ENCODE data around the gene PRIM2. TPM values are rescaled to one million over a fixed set of nuclear protein-coding genes. Genes with fewer than 3 reads are reported as not detected.

The PRIM2 gene
- total and polyA plus RNA-seq, 2 donors from 2014 or later = 3.0 to 9.7 TPM

DNA sequence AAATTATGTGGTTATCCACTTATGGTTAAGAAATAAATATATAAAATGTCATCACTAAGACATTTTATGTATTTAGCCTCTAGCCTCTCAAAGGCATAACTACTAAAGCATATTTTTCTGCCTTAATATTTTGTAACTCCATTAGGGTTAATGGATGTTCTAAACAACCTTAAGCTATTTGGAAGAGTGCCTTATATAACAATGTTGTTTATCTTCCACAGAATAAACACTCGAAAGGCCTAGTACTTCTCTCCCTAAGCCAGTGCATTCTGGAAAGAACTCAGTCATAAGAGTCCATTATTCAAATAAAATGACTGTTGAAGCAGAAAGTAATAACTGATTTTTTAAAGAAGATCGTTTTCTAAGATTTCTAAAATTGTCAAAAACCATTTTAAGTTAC, 15.0 kb upstream of the PRIM2 start:
- Histone ChIP-seq H3K27ac (ENCODE audit: low read depth in 2 of 2, low read length in 2 of 2) (no peak overlapping the region), H3K36me3 (ENCODE audit: control insufficient read depth in 2 of 3, insufficient read depth in 3 of 3, low read length in 3 of 3) (no peaks in the 10 kb centered on the region), H3K9me3 (ENCODE audit: control insufficient read depth in 2 of 3, insufficient read depth in 1 of 3, low read length in 3 of 3) (no peaks in the 10 kb centered on the region), H3K4me1 (ENCODE audit: control insufficient read depth in 2 of 3, insufficient read depth in 2 of 3, low read depth in 1 of 3, low read length in 3 of 3) (peaks cover 0 to 2% (median 0%) of the 10 kb centered on the region in 3 donors), H3K9ac (ENCODE audit: low read length in 3 of 3) (no peak overlapping the region), H3K27me3 (ENCODE audit: control insufficient read depth, insufficient read depth, low read length) (no peaks in the 10 kb centered on the region), H3K4me3 (ENCODE audit: low read length in 3 of 3) (no peak overlapping the region)
- FAIRE-seq = no peak
- TF ChIP-seq, protein P1, sequence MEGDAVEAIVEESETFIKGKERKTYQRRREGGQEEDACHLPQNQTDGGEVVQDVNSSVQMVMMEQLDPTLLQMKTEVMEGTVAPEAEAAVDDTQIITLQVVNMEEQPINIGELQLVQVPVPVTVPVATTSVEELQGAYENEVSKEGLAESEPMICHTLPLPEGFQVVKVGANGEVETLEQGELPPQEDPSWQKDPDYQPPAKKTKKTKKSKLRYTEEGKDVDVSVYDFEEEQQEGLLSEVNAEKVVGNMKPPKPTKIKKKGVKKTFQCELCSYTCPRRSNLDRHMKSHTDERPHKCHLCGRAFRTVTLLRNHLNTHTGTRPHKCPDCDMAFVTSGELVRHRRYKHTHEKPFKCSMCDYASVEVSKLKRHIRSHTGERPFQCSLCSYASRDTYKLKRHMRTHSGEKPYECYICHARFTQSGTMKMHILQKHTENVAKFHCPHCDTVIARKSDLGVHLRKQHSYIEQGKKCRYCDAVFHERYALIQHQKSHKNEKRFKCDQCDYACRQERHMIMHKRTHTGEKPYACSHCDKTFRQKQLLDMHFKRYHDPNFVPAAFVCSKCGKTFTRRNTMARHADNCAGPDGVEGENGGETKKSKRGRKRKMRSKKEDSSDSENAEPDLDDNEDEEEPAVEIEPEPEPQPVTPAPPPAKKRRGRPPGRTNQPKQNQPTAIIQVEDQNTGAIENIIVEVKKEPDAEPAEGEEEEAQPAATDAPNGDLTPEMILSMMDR (IDR thresholded peaks at IDR 0.05; ENCODE audit: borderline replicate concordance, extremely low read depth, insufficient read depth) = no peak
- intact Hi-C loops (cut with DNase I) = no loop called here
- peak in 2 of 5 donors; percentile 29 to 58 for DNase-seq

DNA sequence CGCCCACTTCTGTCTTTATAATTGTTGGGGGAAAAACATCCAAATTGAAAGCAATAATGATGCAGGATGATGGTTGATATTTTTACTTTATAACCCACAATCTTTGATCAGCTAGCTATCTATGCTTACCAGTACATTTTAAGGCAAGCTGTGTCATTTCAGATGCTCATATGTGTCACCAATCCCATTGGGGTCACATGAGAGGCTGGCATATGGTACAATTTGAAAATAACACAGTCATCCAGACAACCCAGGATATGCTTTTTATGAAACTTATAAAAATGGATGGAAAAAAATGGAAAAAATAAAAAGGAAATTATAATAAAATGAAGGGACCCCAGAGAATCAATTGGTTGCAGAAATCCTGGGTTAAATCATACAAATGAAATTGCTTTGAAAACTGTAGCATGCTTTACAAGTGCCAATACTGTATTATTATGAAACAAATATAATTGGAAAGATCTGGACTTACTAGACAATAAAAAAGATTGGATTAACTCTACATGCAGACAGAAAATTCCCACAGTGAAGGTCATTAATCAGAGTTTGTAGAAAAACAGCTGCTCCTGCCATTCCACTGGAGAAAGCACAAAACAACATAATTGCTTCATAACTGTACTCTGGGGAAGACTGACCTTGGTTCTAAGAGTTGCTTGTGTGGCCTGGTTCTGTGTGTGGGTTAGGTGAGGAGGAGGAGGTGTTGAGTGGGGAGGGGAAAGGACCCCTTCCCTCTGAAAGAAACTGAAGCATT, 13.3 kb upstream of the PRIM2 start:
- TF ChIP-seq, protein P1 (IDR thresholded peaks at IDR 0.05; ENCODE audit: borderline replicate concordance, extremely low read depth, insufficient read depth) = no peak
- DNase-seq (peak in 2 of 5 donors; percentile 50 to 78), FAIRE-seq (no peak)
- Histone ChIP-seq H3K9ac (ENCODE audit: low read length in 3 of 3) (no peak overlapping the region), H3K9me3 (ENCODE audit: control insufficient read depth in 2 of 3, insufficient read depth in 1 of 3, low read length in 3 of 3) (no peaks in the 10 kb centered on the region), H3K4me1 (ENCODE audit: control insufficient read depth in 2 of 3, insufficient read depth in 2 of 3, low read depth in 1 of 3, low read length in 3 of 3) (peaks cover 0 to 2% (median 0%) of the 10 kb centered on the region in 3 donors), H3K27ac (ENCODE audit: low read depth in 2 of 2, low read length in 2 of 2) (peak overlapping the region in 1 of 2 donors; percentile 33), H3K36me3 (ENCODE audit: control insufficient read depth in 2 of 3, insufficient read depth in 3 of 3, low read length in 3 of 3) (no peaks in the 10 kb centered on the region), H3K4me3 (ENCODE audit: low read length in 3 of 3) (no peak overlapping the region), H3K27me3 (ENCODE audit: control insufficient read depth, insufficient read depth, low read length) (no peaks in the 10 kb centered on the region)
- intact Hi-C loops (cut with DNase I) = no loop called here

GRCh38 chr6:57305107-57305506, 12.3 kb upstream of the PRIM2 start:
- no peaks in the 10 kb centered on the region for H3K36me3 ChIP-seq (ENCODE audit: control insufficient read depth in 2 of 3, insufficient read depth in 3 of 3, low read length in 3 of 3)
- H3K27me3 ChIP-seq (ENCODE audit: control insufficient read depth, insufficient read depth, low read length) = no peaks in the 10 kb centered on the region
- H3K27ac ChIP-seq (ENCODE audit: low read depth in 2 of 2, low read length in 2 of 2) = no peak overlapping the region
- no peak overlapping the region for H3K4me3 ChIP-seq (ENCODE audit: low read length in 3 of 3)
- H3K9ac ChIP-seq (ENCODE audit: low read length in 3 of 3) = no peak overlapping the region
- intact Hi-C loops (cut with DNase I) = no loop called here
- no peak for FAIRE-seq
- H3K4me1 ChIP-seq (ENCODE audit: control insufficient read depth in 2 of 3, insufficient read depth in 2 of 3, low read depth in 1 of 3, low read length in 3 of 3) = peaks cover 0 to 2% (median 0%) of the 10 kb centered on the region in 3 donors
- DNase-seq = no peak
- TF ChIP-seq, protein P1 (IDR thresholded peaks at IDR 0.05; ENCODE audit: borderline replicate concordance, extremely low read depth, insufficient read depth) = no peak
- no peaks in the 10 kb centered on the region for H3K9me3 ChIP-seq (ENCODE audit: control insufficient read depth in 2 of 3, insufficient read depth in 1 of 3, low read length in 3 of 3)

Measured in kidney (tissue), 14 donors.